ENCODE measurements around the gene ADGRB2.

Gene ADGRB2

DNA sequence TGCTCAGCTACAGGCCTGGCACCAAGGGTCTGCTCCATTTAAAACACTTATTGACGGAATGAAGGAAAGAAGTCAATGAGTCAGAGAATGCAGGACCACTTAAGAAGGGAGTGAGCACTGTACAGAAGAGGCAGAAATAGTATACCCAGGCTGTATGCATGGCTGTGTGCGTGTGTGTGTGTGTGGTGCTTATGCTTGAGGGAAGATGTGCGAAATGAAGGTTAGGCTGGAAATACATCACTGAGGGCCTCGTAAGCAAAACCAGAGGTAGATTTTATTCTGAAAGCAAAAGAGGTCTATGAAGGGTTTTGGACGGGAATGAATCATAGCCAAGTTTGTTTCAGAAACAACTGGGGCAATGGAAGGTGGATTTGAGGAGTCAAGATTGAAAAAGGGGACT lies 9.7 kb upstream of the ADGRB2 start:
- Histone ChIP-seq H2AK5ac (ENCODE audit: low read length, severe bottlenecking) (no peak overlapping the region), H2AFZ (ENCODE audit: low read depth, low read length) (no peak overlapping the region), H3K27ac (ENCODE audit: low read length, poor library complexity, severe bottlenecking) (no peak overlapping the region), H3K4me3 (ENCODE audit: insufficient read depth in 1 of 2, low read depth in 1 of 2, low read length in 2 of 2) (no peak overlapping the region), H3K4me1 (ENCODE audit: control insufficient read depth, insufficient read depth, low read depth, low read length) (peaks cover 29% of the 10 kb centered on the region), H3K36me3 (ENCODE audit: control insufficient read depth in 1 of 2, insufficient read depth in 2 of 2, low read depth in 1 of 2, low read length in 2 of 2) (peaks cover 0 to 3% of the 10 kb centered on the region in 2 experiments), H3K14ac (ENCODE audit: low read length in 2 of 2) (no peak overlapping the region), H2BK120ac (ENCODE audit: low read depth, low read length) (no peak overlapping the region), H3K9ac (ENCODE audit: low read length) (no peak overlapping the region), H3K4me2 (ENCODE audit: low read length, poor library complexity, severe bottlenecking) (no peak overlapping the region), H3K4ac (ENCODE audit: low read depth in 1 of 2, low read length in 2 of 2) (no peak overlapping the region), H3K9me3 (ENCODE audit: control insufficient read depth, low read length) (no peaks in the 10 kb centered on the region), H3K23ac (ENCODE audit: low read length in 2 of 2) (peak overlapping the region in 1 of 2 experiments; percentile 23), H3K79me1 (replicated peaks; ENCODE audit: low read length, poor library complexity, severe bottlenecking) (no peaks in the 10 kb centered on the region), H3K18ac (ENCODE audit: low read depth in 1 of 2, low read length in 2 of 2) (no peak overlapping the region), H4K8ac (ENCODE audit: low read length) (no peak overlapping the region), H2BK12ac (ENCODE audit: low read length in 2 of 2) (no peak overlapping the region), H4K91ac (ENCODE audit: low read length) (no peak overlapping the region), H2BK15ac (ENCODE audit: low read depth, poor library complexity, severe bottlenecking) (no peak overlapping the region), H3K27me3 (ENCODE audit: control insufficient read depth in 1 of 2, insufficient read depth in 1 of 2, low read length in 2 of 2) (peaks cover 84 to 91% of the 10 kb centered on the region in 2 experiments), H2BK5ac (ENCODE audit: low read depth, low read length, poor library complexity, severe bottlenecking) (no peak overlapping the region)
- DNase-seq = no peak
- 83% methylated on average over 5 of the region's 5 CpGs for WGBS

DNA sequence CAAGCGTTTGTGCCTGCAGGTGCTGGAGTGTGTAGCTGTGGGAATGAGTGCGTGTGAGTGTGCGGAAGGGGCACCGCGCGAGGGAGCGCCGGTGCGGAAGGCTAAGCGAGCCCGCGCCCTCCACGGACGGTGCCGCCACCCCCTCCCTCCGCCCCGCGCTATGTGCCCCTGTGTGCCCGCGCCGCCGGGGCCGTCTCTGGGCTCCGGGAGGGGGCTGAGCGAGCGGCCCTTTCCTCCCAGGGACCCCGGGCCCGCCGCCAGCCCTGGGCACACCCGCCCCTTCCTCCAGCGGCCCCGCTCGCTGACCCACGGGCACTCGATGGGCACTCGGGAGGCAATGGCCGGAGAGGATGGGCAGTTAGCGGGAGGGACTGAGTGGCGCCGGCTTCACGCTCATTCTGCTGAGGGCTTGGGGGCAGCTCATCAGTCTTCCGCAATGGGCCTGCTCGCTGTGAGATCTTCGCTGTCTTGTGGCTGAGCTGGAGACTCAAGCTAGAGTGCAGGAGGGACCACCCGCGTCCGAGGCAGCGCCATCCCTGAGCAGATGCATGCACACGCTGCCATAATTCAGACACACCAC lies 8.6 kb upstream of the ADGRB2 start:
- H2AFZ ChIP-seq (ENCODE audit: low read depth, low read length) = no peak overlapping the region

DNA sequence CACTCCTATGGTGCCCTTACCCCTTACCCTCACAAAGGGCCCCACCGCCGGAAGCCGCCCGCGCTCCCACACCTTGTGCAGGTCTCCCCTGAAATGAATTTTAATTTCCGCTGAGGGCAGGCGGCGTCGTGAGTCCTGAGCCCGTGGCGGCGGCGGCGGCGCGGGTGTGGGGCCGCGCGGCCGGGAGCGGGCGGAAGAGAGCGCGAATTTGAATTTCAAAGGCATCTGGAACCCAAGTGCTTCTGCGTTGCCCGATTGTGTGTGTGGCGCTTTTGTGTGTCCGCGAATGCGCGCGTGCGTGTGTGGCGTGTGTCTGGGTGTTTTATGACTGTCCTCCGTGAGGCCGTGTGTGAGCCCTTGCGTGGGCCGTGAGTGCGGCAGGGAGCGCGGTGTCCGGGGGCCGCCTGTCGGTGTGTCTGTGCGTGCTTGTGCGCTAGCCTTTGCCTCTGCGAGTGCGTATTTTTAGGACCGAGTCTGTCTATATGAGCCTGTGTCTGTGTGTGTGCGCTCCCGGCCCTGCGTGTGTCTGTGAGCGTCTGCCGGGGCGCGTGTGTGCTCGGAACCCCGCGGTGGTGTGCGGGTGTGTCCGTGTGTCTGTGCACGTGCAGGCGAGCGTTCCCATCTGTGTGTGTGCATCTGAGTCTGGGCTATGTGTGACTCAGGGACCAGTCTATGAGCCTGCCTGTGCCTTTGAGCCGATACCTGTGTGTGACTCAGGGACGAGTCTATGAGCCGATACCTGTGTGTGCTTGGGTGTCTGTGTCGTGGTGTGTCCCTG lies 7.9 kb upstream of the ADGRB2 start:
- H3K79me1 ChIP-seq (replicated peaks; ENCODE audit: low read length, poor library complexity, severe bottlenecking) = no peaks in the 10 kb centered on the region
- no peak overlapping the region for H3K4ac ChIP-seq (ENCODE audit: low read depth in 1 of 2, low read length in 2 of 2)
- no peak overlapping the region for H4K91ac ChIP-seq (ENCODE audit: low read length)
- H3K36me3 ChIP-seq (ENCODE audit: control insufficient read depth in 1 of 2, insufficient read depth in 2 of 2, low read depth in 1 of 2, low read length in 2 of 2) = peaks cover 0 to 3% of the 10 kb centered on the region in 2 experiments
- H3K14ac ChIP-seq (ENCODE audit: low read length in 2 of 2) = peak overlapping the region in 1 of 2 experiments; percentile 71
- no peak overlapping the region for H2AK5ac ChIP-seq (ENCODE audit: low read length, severe bottlenecking)
- no peak overlapping the region for H3K27ac ChIP-seq (ENCODE audit: low read length, poor library complexity, severe bottlenecking)
- peak overlapping the region; percentile 49 for H3K9ac ChIP-seq (ENCODE audit: low read length)
- H2BK12ac ChIP-seq (ENCODE audit: low read length in 2 of 2) = no peak overlapping the region
- no peak overlapping the region for H2BK120ac ChIP-seq (ENCODE audit: low read depth, low read length)
- H4K8ac ChIP-seq (ENCODE audit: low read length) = no peak overlapping the region
- peak overlapping the region; percentile 73 for H3K4me2 ChIP-seq (ENCODE audit: low read length, poor library complexity, severe bottlenecking)
- peaks cover 78 to 99% of the 10 kb centered on the region in 2 experiments for H3K27me3 ChIP-seq (ENCODE audit: control insufficient read depth in 1 of 2, insufficient read depth in 1 of 2, low read length in 2 of 2)
- 15% methylated on average over 68 of the region's 68 CpGs for WGBS
- no peak overlapping the region for H2BK15ac ChIP-seq (ENCODE audit: low read depth, poor library complexity, severe bottlenecking)
- no peak overlapping the region for H3K18ac ChIP-seq (ENCODE audit: low read depth in 1 of 2, low read length in 2 of 2)
- peak overlapping the region; percentile 2 to 76 for H3K4me3 ChIP-seq (ENCODE audit: insufficient read depth in 1 of 2, low read depth in 1 of 2, low read length in 2 of 2)
- peak; percentile 49 for DNase-seq
- H3K9me3 ChIP-seq (ENCODE audit: control insufficient read depth, low read length) = no peaks in the 10 kb centered on the region
- peaks cover 41% of the 10 kb centered on the region for H3K4me1 ChIP-seq (ENCODE audit: control insufficient read depth, insufficient read depth, low read depth, low read length)
- H3K23ac ChIP-seq (ENCODE audit: low read length in 2 of 2) = no peak overlapping the region
- H2BK5ac ChIP-seq (ENCODE audit: low read depth, low read length, poor library complexity, severe bottlenecking) = no peak overlapping the region
- H2AFZ ChIP-seq (ENCODE audit: low read depth, low read length) = no peak overlapping the region

More for the DNA sequence above, 8.6 kb upstream of the ADGRB2 start:
- H3K4me3 ChIP-seq (ENCODE audit: insufficient read depth in 1 of 2, low read depth in 1 of 2, low read length in 2 of 2) = peak overlapping the region in 1 of 2 experiments; percentile 76
- peaks cover 0 to 3% of the 10 kb centered on the region in 2 experiments for H3K36me3 ChIP-seq (ENCODE audit: control insufficient read depth in 1 of 2, insufficient read depth in 2 of 2, low read depth in 1 of 2, low read length in 2 of 2)
- H3K18ac ChIP-seq (ENCODE audit: low read depth in 1 of 2, low read length in 2 of 2) = no peak overlapping the region
- H3K4ac ChIP-seq (ENCODE audit: low read depth in 1 of 2, low read length in 2 of 2) = no peak overlapping the region
- no peak overlapping the region for H2BK15ac ChIP-seq (ENCODE audit: low read depth, poor library complexity, severe bottlenecking)
- peak overlapping the region in 1 of 2 experiments; percentile 69 for H3K14ac ChIP-seq (ENCODE audit: low read length in 2 of 2)
- no peak overlapping the region for H4K91ac ChIP-seq (ENCODE audit: low read length)
- H2AK5ac ChIP-seq (ENCODE audit: low read length, severe bottlenecking) = no peak overlapping the region
- H3K9ac ChIP-seq (ENCODE audit: low read length) = no peak overlapping the region
- no peak for DNase-seq
- no peaks in the 10 kb centered on the region for H3K9me3 ChIP-seq (ENCODE audit: control insufficient read depth, low read length)
- H3K27ac ChIP-seq (ENCODE audit: low read length, poor library complexity, severe bottlenecking) = no peak overlapping the region
- peaks cover 83 to 98% of the 10 kb centered on the region in 2 experiments for H3K27me3 ChIP-seq (ENCODE audit: control insufficient read depth in 1 of 2, insufficient read depth in 1 of 2, low read length in 2 of 2)
- no peak overlapping the region for H4K8ac ChIP-seq (ENCODE audit: low read length)
- H2BK5ac ChIP-seq (ENCODE audit: low read depth, low read length, poor library complexity, severe bottlenecking) = no peak overlapping the region
- peak overlapping the region; percentile 73 for H3K4me2 ChIP-seq (ENCODE audit: low read length, poor library complexity, severe bottlenecking)
- H3K23ac ChIP-seq (ENCODE audit: low read length in 2 of 2) = peak overlapping the region in 1 of 2 experiments; percentile 90
- WGBS = 27% methylated on average over 41 of the region's 49 CpGs
- H2BK120ac ChIP-seq (ENCODE audit: low read depth, low read length) = no peak overlapping the region
- no peaks in the 10 kb centered on the region for H3K79me1 ChIP-seq (replicated peaks; ENCODE audit: low read length, poor library complexity, severe bottlenecking)
- no peak overlapping the region for H2BK12ac ChIP-seq (ENCODE audit: low read length in 2 of 2)
- peaks cover 35% of the 10 kb centered on the region for H3K4me1 ChIP-seq (ENCODE audit: control insufficient read depth, insufficient read depth, low read depth, low read length)

DNA sequence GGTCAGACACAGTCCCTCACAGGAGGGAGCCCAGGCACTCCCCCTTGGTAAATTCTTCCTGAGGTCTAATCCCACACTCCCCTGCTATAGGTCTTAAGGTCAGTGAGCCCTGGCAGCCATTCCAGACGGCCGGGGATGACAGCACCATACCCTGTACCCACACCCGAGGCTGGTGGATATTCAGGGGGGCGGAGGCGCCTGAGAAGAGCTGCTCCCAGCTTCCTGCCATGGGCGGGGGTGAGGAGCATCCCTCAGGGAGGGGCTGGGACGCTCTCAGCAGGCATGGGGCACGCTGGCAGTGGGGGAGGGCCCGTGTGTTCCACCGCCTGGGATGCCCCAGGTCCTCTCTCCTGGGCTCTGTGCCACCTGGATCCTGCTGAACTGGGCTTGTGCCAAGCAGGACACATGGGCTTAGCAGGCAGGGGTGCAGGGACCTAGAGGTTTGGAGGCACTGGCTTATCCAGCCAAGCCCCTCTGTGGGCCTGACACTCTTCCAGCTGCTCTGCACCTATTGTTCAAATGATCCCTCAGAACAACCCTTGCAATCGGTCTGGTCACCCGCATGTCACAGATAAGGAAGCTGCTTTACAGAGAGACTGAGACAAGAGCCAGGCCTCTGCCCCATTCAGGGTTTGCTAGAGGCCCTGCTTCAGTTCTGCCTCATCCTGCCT lies 5.7 kb upstream of the ADGRB2 start:
- Histone ChIP-seq H2BK5ac (ENCODE audit: low read depth, low read length, poor library complexity, severe bottlenecking) (no peak overlapping the region), H2BK120ac (ENCODE audit: low read depth, low read length) (no peak overlapping the region), H3K18ac (ENCODE audit: low read depth in 1 of 2, low read length in 2 of 2) (no peak overlapping the region), H2AFZ (ENCODE audit: low read depth, low read length) (no peak overlapping the region), H3K9me3 (ENCODE audit: control insufficient read depth, low read length) (no peaks in the 10 kb centered on the region), H3K9ac (ENCODE audit: low read length) (no peak overlapping the region), H4K8ac (ENCODE audit: low read length) (no peak overlapping the region), H3K27me3 (ENCODE audit: control insufficient read depth in 1 of 2, insufficient read depth in 1 of 2, low read length in 2 of 2) (peaks cover 61 to 93% of the 10 kb centered on the region in 2 experiments), H3K79me1 (replicated peaks; ENCODE audit: low read length, poor library complexity, severe bottlenecking) (no peaks in the 10 kb centered on the region), H3K4me2 (ENCODE audit: low read length, poor library complexity, severe bottlenecking) (no peak overlapping the region), H2BK12ac (ENCODE audit: low read length in 2 of 2) (no peak overlapping the region), H3K36me3 (ENCODE audit: control insufficient read depth in 1 of 2, insufficient read depth in 2 of 2, low read depth in 1 of 2, low read length in 2 of 2) (peaks cover 0 to 3% of the 10 kb centered on the region in 2 experiments), H2AK5ac (ENCODE audit: low read length, severe bottlenecking) (no peak overlapping the region), H3K4me3 (ENCODE audit: insufficient read depth in 1 of 2, low read depth in 1 of 2, low read length in 2 of 2) (no peak overlapping the region), H3K14ac (ENCODE audit: low read length in 2 of 2) (peak overlapping the region in 1 of 2 experiments; percentile 44), H4K91ac (ENCODE audit: low read length) (no peak overlapping the region), H2BK15ac (ENCODE audit: low read depth, poor library complexity, severe bottlenecking) (no peak overlapping the region), H3K4me1 (ENCODE audit: control insufficient read depth, insufficient read depth, low read depth, low read length) (peaks cover 61% of the 10 kb centered on the region), H3K4ac (ENCODE audit: low read depth in 1 of 2, low read length in 2 of 2) (no peak overlapping the region), H3K23ac (ENCODE audit: low read length in 2 of 2) (no peak overlapping the region), H3K27ac (ENCODE audit: low read length, poor library complexity, severe bottlenecking) (no peak overlapping the region)
- no peak for DNase-seq
- WGBS = 39% methylated on average over 12 of the region's 12 CpGs

All from mesenchymal stem cell (in vitro differentiated cells and primary cell).